Ureter (tissue), 1 donor: ENCODE measurements around the gene LGALS7. TPM values are rescaled to one million over a fixed set of nuclear protein-coding genes. Genes with fewer than 3 reads are reported as not detected.
A peak's percentile ranks its signal among the peaks of the same experiment; 100 is the strongest.
"Not testable (repeated sequence)": the region's sequence is repeated elsewhere in the genome, so short reads cannot be mapped to it uniquely, and the experiment has no call there.

Experiments
- DNase-seq: peaks from one replicate; pipeline ENCODE4 v3.0.0-alpha.2; 2020; ENCODE audit warnings: low spot score
- total RNA-seq: library from RNA; stranded (reverse); gene quantifications from one replicate; pipeline ENCODE4 v1.2.4, GENCODE V29; 2023
- donor health status: DM: yes; HTN: yes; CAD: no.

Gene LGALS7
- total RNA-seq, 1 donor from 2014 or later: not detected

DNA sequence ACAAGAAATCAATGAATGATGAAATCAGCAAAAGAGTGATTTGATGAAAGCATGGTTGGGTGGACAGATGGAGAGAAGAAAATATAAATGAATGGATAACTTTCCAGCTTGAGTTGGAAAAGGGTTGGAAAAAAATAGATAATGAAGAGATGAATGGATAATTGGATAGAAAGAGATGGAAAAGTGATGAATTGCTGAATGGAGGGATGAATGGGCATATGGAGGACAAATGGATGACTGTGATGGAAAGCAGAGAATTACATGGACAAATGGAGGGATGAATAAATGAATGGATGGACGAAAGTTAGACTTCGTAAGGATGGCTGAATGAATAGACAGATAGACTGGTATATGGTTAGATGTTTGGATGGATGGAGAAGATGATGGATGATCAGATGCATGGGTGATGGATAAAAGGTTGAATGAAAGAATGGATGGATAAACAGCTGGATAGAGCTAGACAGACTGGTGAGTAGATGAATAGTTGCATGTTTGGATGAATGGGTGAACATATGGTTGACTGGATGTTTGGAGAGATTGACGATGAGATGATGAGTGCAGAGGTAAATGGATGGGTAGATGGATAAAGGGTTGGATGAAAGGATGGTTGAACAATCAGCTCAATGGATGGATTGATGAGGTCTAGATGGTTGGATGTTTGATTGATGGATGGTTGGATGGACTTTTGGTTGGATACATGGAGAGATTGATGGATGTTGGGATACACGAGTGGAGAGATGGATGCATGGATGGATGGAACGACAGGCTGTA, 27.4 kb upstream of the LGALS7 start:
- no peak for DNase-seq

DNA sequence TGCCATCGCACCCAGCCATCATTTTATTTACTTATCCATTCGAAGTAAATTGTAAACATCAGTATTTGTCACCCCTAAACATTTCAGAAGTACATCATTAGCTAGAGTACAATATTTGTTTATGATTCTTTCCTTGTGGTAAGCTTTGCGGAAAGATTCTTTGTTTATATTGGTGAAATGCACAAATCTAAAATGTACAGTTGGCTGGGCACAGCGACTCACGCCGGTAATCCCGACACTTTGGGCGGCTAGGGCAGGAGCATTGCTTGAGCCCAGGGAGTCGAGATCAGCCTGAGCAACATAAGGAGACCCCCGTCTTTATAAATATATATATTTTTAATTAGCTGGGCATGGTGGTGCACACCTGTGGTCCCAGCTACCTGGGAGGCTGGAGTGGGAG, 25.8 kb upstream of the LGALS7 start:
- DNase-seq: no peak

DNA sequence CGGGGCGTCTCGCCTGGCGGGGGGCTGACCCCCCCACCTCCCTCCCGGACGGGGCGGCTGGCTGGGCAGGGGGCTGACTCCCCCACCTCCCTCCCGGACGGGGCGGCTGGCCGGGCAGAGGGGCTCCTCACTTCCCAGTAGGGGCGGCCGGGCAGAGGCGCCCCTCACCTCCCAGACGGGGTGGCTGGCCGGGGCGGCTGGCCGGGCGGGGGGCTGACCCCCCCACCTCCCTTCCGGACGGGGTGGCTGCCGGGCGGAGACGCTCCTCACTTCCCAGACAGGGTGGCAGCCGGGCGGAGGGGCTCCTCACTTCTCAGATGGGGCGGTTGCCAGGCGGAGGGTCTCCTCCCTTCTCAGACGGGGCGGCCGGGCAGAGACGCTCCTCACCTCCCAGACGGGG, 24.5 kb upstream of the LGALS7 start:
- DNase-seq: not testable (repeated sequence)

DNA sequence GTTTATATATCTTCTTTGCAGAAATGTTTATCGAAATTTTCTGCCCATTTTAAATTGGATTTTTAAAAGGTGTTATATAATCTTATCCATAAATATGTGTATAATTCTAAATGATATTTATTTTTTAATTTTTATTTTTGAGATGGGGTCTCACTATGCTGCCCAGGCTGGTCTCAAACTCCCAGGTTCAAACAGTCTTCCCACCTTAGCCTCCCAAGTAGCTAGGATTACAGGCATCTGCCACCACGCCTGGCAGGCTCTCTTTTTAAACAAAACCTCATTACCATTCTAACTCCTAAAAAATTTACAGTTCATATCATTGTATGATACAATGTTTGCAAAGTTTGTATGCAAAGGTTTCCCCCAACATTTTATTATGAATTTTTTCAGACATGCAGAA, 22.8 kb upstream of the LGALS7 start:
- no peak for DNase-seq

DNA sequence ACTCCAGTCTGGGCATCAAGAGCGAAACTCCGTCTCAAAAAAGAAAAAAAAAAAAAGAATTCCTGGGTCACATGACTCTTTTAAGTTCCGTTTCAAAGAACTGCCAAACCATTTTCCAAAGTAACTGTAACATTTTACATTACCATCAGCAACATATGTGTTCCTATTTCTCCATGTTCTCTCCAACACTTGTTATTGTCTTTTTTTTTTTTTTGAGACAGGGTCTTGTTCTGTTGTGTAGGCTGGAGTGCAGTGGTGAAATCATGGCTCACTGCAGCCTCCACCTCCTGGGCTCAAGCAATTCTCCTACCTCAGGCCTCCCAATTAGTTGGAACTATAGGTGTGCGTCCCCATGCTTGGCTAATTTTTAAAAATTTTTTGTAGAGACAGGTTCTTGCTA, 22.2 kb upstream of the LGALS7 start:
- DNase-seq: no peak

DNA sequence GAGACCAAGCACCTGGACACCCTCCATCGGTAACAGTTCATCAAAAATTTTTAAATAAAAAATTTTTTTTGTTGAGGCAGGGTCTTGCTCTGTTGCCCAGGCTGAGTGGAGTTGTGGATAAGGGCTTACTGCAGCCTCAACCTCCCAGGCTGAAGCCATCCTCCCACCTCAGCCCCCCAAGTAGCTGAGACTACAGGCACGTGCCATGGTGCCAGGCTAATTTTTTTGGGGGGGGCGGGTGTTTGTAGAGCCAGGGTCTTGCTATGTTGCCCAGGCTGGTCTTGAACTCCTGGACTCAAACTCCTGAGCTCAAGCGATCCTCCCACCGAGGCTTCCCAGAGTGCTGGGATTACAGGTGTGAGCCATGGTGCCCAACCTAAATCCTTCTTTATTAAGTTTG, 20.4 kb upstream of the LGALS7 start:
- no peak for DNase-seq

DNA sequence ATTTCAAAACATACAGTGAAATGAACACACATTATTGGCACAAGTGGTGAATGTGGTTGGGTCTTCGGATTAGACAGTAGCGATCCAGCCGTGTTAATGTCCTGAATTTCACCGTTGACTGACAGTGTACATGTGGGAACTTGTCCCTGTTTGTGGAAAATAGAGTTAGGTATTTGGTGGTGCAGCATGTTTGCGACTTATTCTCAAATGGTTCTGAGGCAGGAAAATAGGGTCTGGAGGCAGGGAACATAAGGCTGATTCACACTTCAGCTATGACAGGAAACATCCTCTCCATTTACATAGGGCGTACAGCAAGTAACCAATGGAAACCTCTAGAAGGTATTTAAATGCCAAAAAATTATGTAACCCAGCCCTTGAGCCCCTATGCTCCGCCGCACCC, 19.9 kb upstream of the LGALS7 start:
- DNase-seq: no peak

DNA sequence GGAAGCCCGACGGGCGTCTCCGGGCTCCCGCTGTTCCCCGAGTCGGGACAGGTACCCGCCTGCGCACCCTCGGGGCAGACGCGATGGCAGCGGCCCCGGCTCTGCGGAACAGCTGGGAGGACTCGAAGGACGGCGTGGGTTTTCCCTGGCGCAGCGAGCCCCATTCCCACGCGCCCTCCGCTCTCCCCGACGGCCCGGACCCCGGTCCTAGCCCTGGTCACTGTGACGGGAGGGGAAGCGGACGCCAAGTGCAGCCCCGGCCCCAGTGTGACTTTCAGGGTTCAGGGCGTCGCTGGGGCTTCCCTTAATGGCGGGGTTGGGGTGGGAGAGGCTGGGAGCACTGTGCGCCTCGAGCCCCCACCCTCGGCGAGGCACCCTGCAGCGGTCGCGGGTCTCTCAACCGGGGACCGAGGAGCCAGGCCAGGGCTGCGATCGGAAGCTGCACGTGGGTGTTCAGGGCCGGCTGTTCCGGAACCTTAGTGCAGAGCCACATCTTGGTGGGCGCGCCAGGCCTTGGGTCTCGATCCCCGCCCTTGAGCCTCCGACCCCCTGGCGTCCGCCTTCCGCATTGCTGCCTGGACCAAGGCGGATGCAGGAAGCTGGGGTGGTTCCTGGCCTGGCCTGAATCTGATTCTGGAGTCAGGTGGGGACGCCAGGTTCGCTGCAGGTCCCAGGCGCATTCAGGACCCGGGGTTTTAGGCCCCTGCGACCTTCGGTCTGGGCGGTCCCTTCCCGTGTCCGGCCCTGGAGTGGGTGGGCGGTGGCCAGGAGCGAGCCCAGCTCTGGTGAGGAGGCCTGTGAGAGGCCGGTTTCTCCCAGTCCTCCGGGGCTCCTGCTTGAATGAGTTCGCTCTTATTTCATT, 19.2 kb upstream of the LGALS7 start:
- peak; percentile 68 for DNase-seq

DNA sequence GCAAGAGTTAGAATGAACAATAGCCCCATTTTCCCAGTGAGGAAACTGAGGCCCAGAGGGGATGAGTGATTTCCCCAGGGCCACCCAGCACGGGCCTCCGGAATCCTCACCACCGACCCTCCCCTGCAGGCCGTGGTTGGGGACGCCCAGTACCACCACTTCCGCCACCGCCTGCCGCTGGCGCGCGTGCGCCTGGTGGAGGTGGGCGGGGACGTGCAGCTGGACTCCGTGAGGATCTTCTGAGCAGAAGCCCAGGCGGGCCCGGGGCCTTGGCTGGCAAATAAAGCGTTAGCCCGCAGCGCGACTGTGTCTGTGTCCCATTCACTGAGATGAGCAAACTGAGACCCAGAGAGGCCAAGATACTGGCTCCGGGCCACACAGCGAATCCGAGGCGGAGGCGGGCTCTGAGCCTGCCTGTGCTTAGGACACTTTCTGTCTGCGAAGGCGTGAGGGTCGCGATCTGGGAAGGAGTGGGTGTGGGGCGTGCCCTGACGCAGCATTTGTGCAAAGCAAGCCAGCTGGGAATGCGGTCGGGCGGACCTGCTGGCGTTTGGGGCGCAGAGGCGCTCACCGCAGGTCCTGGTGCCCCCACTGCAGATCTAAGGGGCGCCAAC, 18.2 kb upstream of the LGALS7 start:
- not testable (repeated sequence) for DNase-seq

DNA sequence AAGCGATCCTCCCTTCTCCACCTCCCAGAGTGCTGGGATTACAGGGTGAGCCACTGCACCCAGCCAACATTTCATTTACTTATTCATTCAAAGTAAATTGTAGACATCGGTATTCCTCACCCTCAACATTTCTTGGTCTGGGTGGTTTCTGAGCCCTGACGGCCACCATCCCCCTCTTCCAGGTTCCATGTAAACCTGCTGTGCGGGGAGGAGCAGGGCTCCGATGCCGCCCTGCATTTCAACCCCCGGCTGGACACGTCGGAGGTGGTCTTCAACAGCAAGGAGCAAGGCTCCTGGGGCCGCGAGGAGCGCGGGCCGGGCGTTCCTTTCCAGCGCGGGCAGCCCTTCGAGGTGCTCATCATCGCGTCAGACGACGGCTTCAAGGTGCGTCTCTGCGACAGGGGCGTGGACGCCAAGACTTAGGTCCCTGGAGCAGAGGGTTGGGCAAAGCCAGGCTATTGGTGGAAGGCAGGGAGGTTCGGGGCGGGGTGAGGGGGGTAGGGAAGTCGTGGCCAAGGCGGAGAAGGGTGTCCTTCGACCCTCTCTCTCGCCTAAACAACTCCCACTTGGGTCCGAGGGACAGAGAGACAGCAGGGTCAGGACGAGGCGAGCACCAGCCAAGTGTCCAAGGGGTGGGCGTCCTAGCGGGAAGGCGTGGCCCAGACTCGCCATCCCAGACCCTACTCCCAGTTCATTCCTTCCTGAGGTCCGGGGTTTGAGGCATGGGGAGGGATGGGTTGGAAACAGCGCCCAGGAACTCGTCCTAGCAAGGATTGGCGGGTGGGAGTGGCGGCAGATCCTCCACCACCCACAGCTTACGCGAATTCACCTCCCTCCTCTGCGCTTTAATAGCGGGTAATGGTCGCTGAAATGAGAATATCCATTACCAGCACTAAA, 17.4 kb upstream of the LGALS7 start:
- not testable (repeated sequence) for DNase-seq

DNA sequence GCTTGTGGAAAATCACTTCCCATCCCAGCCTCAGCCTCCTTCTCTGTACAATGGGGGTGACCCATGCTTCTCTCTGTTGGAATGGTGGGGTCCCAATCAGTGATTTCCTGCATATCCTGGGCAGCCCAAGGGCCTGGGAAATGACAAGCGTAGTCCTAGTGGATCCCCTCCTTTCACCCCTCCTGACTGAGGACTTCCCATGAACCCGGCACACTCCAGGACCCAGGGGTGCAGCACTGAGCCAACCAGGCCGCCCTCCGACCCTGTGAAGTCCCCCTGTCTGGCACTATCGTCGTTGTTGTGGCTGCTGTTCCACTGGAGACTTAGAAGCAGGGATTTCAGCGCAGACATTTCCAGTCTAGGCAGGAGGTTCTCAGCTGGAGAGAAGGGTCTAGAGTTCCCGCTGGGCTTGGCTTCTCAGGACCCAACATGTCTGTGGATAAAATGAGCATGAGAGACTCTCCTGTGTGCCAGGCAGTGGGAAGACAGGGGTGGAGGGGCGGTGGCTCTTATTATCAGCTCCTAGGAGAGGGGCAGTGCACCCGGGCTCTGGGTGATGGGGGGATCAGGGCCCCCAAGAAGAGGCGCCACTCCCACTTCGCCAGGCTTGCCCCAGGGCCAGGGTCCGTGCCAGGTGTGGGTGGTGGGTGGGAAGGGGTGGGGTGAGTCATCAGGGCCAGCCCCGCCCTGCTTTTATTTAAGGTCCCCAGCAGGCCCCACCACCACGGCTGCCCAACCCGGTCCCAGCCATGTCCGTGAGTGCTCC, 15.3 kb upstream of the LGALS7 start, which contains the start of gene LGALS7B:
TSS of gene LGALS7B (plus strand) at position 723 of the 766 bp plus-strand sequence. CDS start at position 750, 27 bp downstream.
- DNase-seq: no peak

DNA sequence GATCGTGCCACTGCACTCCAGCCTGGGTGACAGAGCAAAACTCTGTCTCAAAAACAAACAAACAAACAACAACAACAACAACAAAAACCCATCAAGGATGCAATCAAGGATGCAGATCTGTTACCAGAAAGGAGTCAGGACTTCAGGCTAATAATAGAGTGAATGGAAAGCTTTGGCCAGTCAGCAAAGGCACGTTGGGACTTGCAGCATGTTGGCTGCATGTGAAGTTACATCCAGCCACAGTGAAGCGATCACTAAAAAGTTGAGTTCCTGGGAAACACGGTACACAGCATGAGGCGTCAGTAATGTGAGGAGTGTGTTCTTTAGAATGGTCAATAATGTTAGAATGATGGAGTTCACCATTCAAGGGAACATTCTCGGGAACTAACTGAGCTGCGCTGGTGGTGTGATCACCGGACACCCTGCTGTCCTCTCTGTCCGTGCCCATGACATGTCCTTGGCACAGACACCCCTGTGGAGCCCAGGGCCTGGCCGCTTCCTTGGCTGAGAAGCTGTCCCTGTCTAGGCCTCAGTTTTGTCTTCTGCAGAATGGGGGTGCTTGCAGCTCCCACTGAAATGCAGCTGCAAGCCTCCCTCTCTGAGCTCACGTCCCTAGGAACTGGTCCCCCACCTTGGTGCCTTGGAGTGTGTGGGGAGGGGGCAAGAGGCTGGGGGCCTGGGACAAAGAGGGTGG, 13.4 kb upstream of the LGALS7 start:
- DNase-seq: no peak

DNA sequence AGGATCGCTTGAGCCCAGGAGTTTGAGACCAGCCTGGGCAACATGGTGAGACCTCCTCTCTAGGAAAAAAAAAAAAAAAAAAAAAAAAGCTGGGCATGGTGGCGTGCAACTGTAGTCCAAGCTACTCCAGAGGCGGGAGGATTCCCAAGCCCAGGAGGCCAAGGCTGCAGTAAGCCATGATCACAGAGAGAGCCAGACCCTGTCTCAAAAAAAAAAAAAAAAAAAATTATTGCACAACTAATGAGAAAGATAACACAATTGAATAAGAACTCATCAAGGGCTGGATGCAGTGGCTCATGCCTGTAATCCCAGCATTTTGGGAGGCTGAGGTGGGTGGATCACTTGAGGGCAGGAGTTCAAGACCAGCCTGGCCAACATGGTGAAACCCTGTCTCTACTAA, 12.7 kb upstream of the LGALS7 start:
- not testable (repeated sequence) for DNase-seq

DNA sequence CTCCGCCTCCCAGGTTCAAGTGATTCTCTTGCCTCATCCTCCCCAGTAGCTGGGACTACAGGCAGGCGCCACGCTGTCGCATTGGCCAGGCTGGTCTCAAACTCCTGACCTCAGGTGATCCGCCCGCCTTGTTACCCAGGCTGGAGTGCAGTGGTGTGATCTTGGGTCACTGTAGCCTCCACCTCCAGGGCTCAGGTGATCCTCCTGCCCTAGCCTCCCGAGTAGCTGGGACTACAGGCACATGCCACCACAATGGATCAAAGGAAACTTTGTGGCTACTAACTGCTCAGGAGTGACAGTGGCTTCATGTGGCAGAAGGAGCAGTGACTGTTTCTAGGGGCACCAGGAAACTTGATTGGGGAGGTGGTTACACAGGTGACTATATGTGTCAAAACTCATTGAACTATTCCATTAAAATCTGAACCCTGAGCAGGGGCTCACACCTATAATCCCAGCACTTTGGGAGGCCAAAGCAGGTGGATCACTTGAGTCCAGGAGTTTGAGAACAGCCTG, 11.9 kb upstream of the LGALS7 start:
- no peak for DNase-seq

DNA sequence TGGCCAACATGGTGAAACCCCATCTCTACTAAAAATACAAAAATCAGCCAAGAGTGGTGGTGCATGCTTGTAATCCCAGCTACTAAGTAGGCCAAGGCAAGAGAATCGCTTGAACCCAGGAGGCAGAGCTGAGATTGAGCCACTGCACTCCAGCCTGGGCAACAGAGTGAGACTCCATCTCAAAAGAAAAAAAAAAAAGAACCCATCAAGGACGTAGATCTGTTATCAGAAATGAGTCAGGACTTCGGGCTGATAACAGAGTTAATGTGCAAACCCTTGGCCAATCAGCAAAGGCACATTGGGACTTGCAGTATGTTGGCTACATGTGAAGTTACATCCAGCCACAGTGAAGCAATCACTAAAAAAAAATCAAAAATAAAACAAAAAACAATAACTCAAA, 10.9 kb upstream of the LGALS7 start:
- no peak for DNase-seq

DNA sequence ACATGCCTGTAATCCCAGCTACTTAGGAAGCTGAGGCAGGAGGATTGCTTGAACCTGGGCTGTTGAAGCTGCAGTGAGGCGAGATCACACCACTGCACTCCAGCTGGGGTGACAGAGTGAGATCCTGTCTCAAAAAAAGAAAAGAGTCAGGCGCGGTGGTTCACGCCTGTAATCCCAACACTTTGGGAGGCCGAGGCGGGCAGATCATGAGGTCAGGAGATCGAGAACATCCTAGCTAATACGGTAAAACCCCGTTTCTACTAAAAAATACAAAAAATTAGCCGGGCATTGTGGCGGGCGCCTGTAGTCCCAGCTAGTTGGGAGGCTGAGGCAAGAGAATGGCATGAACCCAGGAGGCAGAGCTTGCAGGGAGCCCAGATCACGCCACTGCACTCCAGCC, 8.9 kb upstream of the LGALS7 start:
- DNase-seq: not testable (repeated sequence)

DNA sequence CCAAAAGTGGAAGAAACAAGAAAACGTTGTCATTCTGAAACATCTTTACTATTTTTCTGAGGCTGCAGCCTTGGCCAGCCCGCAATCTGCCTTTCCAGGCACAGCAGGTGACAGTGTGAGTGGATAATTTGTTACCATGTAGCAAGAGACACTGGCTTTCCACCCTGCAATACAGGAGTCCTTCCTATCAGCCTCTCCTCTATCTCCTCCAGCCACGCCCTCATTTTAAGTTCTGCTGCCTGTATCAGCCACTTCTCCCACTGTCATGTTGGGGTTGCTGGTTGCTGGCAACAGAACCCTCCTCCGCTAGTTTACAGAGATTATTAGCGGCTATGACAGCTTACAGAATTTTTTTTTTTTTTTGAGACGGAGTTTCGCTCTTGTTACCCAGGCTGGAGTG, 7.7 kb upstream of the LGALS7 start:
- DNase-seq: no peak

DNA sequence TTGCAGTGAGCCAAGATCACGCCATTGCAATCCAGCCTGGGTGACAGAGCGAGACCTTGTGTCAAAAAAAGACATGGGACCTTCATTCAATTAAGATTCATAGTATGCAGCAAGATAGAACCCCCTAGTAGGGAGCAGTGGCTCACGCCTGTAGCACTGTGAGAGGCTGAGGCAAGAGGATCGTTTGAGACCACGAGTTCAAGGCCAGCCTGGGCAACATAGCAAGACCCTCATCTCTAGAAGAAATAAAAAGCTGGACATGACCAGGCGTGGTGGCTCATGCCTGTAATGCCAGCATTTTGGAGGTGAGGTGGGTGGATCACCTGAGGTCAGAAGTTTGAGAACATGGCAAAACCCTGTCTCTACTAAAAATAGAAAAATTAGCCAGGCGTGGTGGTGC, 7.1 kb upstream of the LGALS7 start:
- DNase-seq: no peak

DNA sequence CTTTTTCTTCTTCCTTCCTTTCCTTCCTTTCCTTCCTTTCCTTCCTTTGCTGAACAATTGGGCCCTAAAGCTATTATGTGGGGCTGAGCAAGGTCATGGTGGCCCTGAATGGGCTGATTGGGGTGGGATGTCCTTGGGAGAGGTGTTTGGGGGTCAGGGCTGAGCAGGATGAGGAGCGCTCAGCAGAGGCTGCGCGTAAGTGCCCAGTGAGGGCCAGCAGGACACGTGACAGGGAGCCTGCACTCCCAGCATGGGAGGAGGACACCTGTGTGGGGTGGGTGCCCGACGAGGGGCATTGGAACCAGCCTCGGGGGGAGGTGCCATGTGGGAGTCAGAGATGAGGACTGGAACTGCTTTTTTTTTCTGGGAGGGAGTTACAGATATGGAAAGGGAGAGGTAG, 5.4 kb upstream of the LGALS7 start:
- no peak for DNase-seq
